ENCODE measurements around the gene TMEM179B. TPM values are rescaled to one million over a fixed set of nuclear protein-coding genes. Genes with fewer than 3 reads are reported as not detected.
"Not testable (repeated sequence)": the region's sequence is repeated elsewhere in the genome, so short reads cannot be mapped to it uniquely, and the experiment has no call there.

Gene TMEM179B, protein sequence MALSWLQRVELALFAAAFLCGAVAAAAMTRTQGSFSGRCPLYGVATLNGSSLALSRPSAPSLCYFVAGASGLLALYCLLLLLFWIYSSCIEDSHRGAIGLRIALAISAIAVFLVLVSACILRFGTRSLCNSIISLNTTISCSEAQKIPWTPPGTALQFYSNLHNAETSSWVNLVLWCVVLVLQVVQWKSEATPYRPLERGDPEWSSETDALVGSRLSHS
- polyA plus RNA-seq (2013, experiment 1 of 2): 27.7 TPM
- polyA plus RNA-seq (2013, experiment 2 of 2): 22.1 TPM

DNA sequence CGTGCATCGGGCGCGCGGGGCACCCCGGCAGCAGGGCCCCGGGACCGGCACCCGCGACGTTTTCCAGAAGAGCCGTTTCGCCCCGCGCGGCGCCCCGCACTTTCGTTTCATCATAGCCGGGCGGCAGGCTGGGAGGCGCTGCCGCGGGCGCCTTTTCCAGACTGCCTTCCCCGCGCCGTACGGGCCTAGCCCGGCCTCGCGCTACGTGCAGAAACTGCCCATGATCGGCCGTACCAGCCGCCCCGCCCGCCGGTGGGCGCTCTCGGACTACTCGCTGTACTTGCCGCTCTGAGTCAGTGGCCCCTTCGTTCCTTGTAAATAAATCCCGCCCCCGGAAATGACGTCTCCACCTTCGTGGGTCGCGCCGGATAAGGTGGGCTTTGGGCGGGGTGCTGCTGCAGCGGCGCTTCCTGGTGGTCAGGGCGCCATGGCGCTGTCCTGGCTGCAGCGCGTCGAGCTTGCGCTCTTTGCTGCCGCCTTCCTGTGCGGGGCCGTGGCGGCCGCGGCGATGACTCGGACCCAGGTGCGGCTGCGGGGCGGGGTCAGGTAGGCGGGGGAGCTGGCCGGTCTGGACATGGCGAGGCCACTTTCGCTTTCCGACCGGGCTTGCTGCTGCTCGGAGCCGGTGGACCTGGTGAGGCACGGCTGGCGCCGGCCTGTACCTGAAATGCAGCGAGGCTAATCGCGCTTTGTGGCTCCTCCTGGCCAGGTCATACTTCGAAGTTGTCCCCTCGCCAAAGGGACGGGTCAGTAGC is at the start of gene TMEM179B:
Gene TMEM179B (plus strand): TSS at position 398 of the 755 bp plus-strand sequence. CDS start 30 bp downstream, at position 428.
- Histone ChIP-seq H3K9me3 (ENCODE audit: insufficient read depth, low read depth, low read length) (no peaks in the 10 kb centered on the region), H3K36me3 (ENCODE audit: insufficient read depth, low read length) (peaks cover 50% of the 10 kb centered on the region), H3K27ac (ENCODE audit: low read depth, low read length) (peak within 1 kb of the TSS; percentile 95), H3K9ac (ENCODE audit: low read depth, low read length) (peak within 1 kb of the TSS; percentile 92), H3K4me3 (ENCODE audit: low read length) (peak within 1 kb of the TSS; percentile 84), H3K27me3 (ENCODE audit: insufficient read depth, low read length) (no peaks in the 10 kb centered on the region), H3K4me1 (ENCODE audit: insufficient read depth, low read length) (peaks cover 2% of the 10 kb centered on the region; the same call in 1 of the 2 replicates)
- WGBS: under 1% methylated on average over 88 of the region's 88 CpGs

DNA sequence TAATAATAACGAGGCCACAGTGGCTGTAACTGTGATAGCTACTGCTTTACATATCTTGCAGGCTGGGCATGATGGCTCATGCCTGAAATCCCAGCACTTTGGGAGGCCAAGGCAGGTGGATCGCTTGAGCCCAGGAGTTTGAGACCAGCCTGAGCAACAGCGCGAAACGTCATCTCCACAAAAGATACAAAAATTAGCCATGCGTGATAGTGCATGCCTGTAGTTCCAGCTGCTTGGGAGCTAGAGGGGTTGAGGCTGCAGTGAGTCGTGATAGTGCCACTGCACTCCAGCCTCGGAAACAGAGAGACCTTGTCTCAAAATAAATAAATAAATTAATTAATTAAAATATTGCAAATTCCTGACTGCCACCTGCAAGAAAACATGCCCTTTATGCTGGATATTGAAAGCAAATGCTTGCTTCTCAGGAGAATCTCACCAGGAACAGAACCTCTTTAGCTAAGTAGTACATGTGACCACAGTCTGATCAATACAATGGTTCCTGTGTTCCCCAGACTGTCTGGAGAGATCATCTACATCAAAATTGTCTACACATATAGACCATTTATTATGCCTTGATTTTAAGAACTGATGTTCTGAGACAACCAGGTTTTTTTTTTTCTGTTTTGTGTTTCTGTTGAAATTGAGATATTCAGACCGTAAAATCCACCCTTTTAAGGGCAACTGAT is 39.6 kb upstream of the TMEM179B start:
- WGBS: 91% methylated on average over 7 of the region's 9 CpGs
- Histone ChIP-seq H3K36me3 (ENCODE audit: insufficient read depth, low read length) (peaks cover 34% of the 10 kb centered on the region), H3K9ac (ENCODE audit: low read depth, low read length) (no peak overlapping the region), H3K4me3 (ENCODE audit: low read length) (no peak overlapping the region), H3K27me3 (ENCODE audit: insufficient read depth, low read length) (no peaks in the 10 kb centered on the region), H3K4me1 (ENCODE audit: insufficient read depth, low read length) (no peaks in the 10 kb centered on the region), H3K9me3 (ENCODE audit: insufficient read depth, low read depth, low read length) (no peaks in the 10 kb centered on the region), H3K27ac (ENCODE audit: low read depth, low read length) (no peak overlapping the region)

DNA sequence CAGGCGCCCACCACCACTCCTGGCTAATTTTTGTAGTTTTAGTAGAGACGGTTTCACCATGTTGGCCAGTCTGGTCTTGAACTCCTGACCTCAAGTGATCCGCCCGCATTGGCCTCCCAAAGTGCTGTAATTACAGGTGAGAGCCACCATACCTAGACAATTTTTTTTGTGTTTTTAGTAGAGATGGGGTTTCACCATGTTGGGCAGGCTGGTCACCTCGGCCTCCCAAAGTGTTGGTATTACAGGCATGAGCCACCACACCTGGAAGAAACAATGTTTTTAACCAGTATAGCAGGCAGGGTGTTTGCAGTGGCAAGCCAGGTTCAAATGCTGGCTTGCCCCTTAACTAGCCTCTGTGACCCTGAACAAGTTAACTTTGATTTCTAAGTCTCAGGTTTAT is 37.3 kb upstream of the TMEM179B start:
- not testable (repeated sequence) for H3K27ac ChIP-seq (ENCODE audit: low read depth, low read length); H3K9me3 ChIP-seq (ENCODE audit: insufficient read depth, low read depth, low read length); H3K27me3 ChIP-seq (ENCODE audit: insufficient read depth, low read length); H3K4me3 ChIP-seq (ENCODE audit: low read length); H3K4me1 ChIP-seq (ENCODE audit: insufficient read depth, low read length); H3K9ac ChIP-seq (ENCODE audit: low read depth, low read length)
- peaks cover 42% of the 10 kb centered on the region for H3K36me3 ChIP-seq (ENCODE audit: insufficient read depth, low read length)
- WGBS: over 99% methylated on average over 5 of the region's 5 CpGs

DNA sequence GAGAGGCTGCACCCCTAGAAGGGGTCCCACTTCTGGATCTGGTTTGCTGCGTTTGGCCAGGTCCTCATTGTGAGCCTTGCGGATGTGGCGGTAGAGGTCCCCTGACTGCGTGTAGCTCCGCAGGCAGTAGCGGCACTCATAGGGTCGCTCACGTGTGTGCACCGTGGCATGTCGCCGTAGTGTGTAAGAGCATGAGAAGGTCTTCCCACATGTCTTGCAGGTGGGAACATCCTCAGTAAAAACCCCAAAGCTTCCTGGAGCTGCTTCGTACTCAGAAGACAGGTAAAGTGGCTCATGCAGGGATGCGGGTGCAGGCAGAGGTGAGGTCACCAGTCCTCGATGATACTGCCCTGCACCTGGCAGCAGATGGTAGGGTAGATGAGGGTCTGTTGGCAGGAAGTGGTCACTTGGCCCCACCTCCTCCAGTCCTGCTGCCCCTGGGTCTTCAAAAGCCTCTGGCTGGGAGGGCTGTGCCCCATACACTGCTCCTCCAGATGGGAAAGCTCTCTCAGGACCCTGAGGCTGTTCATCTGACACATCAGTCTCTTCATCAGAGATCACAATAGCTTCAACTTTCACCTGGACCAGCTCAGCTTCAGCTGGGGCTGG is 34.9 kb upstream of the TMEM179B start:
- Histone ChIP-seq H3K36me3 (ENCODE audit: insufficient read depth, low read length) (peaks cover 42% of the 10 kb centered on the region), H3K4me1 (ENCODE audit: insufficient read depth, low read length) (peaks cover 3% of the 10 kb centered on the region; the same call in 1 of the 2 replicates), H3K4me3 (ENCODE audit: low read length) (no peak overlapping the region), H3K27ac (ENCODE audit: low read depth, low read length) (no peak overlapping the region), H3K27me3 (ENCODE audit: insufficient read depth, low read length) (no peaks in the 10 kb centered on the region), H3K9ac (ENCODE audit: low read depth, low read length) (no peak overlapping the region), H3K9me3 (ENCODE audit: insufficient read depth, low read depth, low read length) (no peaks in the 10 kb centered on the region)
- WGBS: 97% methylated on average over 14 of the region's 14 CpGs

DNA sequence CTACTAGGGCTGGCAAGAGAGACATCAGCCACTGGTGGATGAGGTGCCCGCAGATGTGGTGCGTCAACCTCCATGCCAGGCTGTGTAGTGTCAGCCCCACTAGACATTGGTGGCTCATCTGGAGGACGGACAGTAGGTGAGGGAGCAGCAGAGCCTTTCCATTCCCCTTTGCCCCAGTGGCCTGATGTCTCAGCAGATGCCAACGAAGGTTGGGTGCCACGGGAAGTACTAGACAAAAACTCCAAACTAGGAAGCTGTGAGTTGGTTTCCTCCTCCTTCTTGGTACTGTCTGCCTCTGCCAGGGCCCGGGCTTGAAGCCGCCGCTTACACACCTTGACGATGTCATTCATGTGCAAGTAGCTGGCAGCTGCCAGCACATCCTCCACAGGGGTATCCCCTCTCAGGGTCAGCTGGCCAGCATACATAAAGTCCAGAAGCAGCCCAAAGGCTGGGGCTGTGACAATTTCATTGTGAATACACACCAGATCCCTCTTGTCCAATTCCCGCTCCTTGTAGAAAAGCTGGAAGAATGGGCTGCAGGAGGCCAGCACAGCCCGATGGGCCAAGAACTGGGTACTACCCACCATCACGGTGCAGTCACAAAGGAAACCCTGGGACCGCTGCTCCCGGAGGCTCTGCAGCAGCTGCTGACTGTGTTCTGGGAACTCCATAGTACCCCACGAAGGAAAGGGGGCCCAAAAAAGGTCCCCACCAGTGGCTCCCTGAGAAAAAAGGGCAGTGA is 34.0 kb upstream of the TMEM179B start:
- peak overlapping the region; percentile 87 for H3K27ac ChIP-seq (ENCODE audit: low read depth, low read length)
- H3K4me3 ChIP-seq (ENCODE audit: low read length): peak overlapping the region; percentile 83
- WGBS: 91% methylated on average over 15 of the region's 15 CpGs
- H3K27me3 ChIP-seq (ENCODE audit: insufficient read depth, low read length): no peaks in the 10 kb centered on the region
- H3K9me3 ChIP-seq (ENCODE audit: insufficient read depth, low read depth, low read length): no peaks in the 10 kb centered on the region
- peaks cover 38% of the 10 kb centered on the region for H3K36me3 ChIP-seq (ENCODE audit: insufficient read depth, low read length)
- no peak overlapping the region for H3K9ac ChIP-seq (ENCODE audit: low read depth, low read length)
- H3K4me1 ChIP-seq (ENCODE audit: insufficient read depth, low read length): peaks cover 5% of the 10 kb centered on the region; the same call in 1 of the 2 replicates

DNA sequence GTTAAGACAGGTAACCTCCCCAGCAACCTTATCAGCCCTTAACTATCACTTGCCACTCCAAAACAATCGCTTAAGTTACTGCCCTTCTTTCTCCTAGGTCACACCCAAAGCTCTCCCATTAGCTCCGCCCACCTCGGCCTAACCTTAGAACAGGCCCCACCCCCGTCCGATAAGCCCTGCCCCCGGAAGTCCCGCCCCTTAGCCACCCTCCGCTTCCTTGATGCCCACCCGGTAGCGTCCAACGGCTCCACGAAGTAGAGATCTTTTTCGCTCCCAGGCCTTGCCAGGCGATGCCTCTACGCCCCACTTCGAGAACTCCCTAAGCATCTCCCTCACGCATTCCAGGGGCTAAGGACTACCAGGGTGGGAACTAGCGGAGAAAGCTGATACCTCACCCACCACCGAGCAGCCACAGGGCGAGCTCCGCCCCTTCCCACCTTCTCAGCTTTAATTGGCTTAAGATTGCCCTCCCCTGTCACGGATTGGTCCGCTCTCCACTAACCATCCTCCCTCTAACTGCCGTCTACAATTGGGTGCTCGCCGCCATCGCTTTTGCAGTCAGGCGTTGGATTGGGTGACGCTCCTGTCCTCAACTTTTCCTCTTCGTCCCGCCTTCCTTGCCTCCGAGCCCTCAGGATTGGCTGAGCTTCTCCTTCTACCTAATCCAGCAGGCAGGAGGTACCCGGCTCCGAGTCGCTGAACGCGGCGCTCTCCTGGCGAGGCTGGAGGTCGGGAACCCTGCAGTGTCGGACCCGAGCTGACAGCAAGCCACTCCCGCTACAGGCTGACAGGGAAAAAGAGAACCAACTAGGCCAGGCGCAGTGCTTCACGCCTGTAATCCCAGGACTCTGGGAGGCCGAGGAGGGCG is 33.2 kb upstream of the TMEM179B start, which contains the start of gene ZBTB3:
Gene ZBTB3 (minus strand): TSS at position 425 of the 868 bp plus-strand sequence. CDS start 496 bp downstream, outside the sequence.
- peak within 1 kb of the TSS; percentile 85 for H3K9ac ChIP-seq (ENCODE audit: low read depth, low read length)
- peaks cover 9% of the 10 kb centered on the region for H3K4me1 ChIP-seq (ENCODE audit: insufficient read depth, low read length)
- H3K27ac ChIP-seq (ENCODE audit: low read depth, low read length): peak within 1 kb of the TSS; percentile 87
- WGBS: 1% methylated on average over 47 of the region's 47 CpGs
- H3K9me3 ChIP-seq (ENCODE audit: insufficient read depth, low read depth, low read length): no peaks in the 10 kb centered on the region
- peaks cover 33% of the 10 kb centered on the region for H3K36me3 ChIP-seq (ENCODE audit: insufficient read depth, low read length)
- H3K4me3 ChIP-seq (ENCODE audit: low read length): peak within 1 kb of the TSS; percentile 83
- no peaks in the 10 kb centered on the region for H3K27me3 ChIP-seq (ENCODE audit: insufficient read depth, low read length)

DNA sequence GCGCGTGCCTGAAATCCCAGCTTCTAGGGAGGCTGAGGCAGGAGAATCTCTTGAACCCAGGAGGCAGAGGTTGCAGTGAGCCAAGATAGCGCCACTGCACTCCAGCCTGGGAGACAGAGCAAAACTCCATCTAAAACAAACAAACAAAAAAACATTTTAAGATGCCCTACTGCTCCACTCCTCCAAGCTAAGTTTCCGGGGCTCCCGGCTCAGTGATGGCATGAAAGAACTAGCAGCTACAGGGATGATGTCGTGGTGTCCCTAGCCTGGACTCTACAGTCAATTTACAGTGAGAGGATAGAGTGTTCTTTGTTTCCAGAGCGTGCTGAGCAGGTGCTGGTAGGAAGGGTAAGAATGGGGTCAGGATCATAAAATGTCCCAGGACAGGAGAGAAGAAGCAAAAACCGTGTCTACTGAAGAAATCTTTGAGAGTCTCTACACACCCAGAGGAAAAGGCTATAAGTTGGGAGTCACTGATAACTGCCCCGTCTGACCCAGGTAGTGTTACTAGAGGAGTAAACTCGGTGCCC is 32.1 kb upstream of the TMEM179B start:
- 93% methylated on average over 10 of the region's 10 CpGs for WGBS
- Histone ChIP-seq H3K27me3 (ENCODE audit: insufficient read depth, low read length) (no peaks in the 10 kb centered on the region), H3K27ac (ENCODE audit: low read depth, low read length) (no peak overlapping the region; the same call in 1 of the 2 replicates), H3K36me3 (ENCODE audit: insufficient read depth, low read length) (peaks cover 23% of the 10 kb centered on the region), H3K9me3 (ENCODE audit: insufficient read depth, low read depth, low read length) (no peaks in the 10 kb centered on the region), H3K4me3 (ENCODE audit: low read length) (no peak overlapping the region), H3K4me1 (ENCODE audit: insufficient read depth, low read length) (peaks cover 9% of the 10 kb centered on the region), H3K9ac (ENCODE audit: low read depth, low read length) (no peak overlapping the region)

DNA sequence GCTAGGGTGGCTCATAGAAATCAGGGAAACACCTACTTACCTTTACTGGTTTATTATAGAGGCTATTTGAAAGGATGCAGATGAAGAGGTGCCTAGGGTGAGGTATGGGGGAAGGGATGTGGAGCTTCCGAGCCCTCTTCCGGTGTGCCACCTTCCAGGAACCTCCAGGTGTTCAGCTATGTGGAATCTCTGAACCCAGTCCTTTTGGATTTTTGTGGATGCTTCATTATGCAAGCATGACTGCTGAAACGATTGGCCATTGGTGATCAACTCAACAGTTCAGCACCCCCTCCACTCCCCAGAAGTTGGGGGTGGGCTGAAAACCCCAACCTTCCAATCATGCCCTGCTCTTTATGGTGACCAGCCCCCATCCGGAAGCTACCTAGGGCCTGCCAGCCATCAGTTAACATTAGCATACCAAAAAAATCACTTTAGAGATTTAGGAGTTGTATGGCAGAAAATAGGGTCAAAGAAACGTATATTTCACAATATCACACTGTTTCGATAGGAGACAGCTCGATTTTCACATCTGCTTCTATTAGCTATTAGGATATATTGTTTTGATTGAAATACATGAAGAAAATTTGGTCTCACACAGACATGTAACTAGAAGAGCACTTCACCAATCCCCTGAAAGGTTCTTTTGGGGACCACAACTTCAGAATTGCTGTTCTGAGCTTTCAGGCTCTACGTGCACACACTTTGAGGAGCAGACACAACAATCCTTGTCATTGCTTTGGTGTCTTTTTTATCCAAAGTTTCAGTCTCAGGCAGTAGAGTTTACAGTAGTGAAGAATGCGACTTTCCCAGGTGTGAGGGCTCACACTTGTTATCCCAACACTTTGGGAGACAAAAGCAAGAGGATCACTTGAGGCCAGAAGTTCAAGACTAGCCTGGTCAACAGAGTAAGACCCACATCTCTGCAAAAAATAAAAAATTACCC is 29.1 kb upstream of the TMEM179B start:
- H3K4me1 ChIP-seq (ENCODE audit: insufficient read depth, low read length): peaks cover 16% of the 10 kb centered on the region
- no peaks in the 10 kb centered on the region for H3K9me3 ChIP-seq (ENCODE audit: insufficient read depth, low read depth, low read length)
- peak overlapping the region; percentile 60 for H3K4me3 ChIP-seq (ENCODE audit: low read length)
- 20% methylated on average over 6 of the region's 9 CpGs for WGBS
- peak overlapping the region; percentile 90 for H3K27ac ChIP-seq (ENCODE audit: low read depth, low read length)
- H3K36me3 ChIP-seq (ENCODE audit: insufficient read depth, low read length): peaks cover 10% of the 10 kb centered on the region
- H3K27me3 ChIP-seq (ENCODE audit: insufficient read depth, low read length): no peaks in the 10 kb centered on the region
- peak overlapping the region; percentile 61 for H3K9ac ChIP-seq (ENCODE audit: low read depth, low read length)

DNA sequence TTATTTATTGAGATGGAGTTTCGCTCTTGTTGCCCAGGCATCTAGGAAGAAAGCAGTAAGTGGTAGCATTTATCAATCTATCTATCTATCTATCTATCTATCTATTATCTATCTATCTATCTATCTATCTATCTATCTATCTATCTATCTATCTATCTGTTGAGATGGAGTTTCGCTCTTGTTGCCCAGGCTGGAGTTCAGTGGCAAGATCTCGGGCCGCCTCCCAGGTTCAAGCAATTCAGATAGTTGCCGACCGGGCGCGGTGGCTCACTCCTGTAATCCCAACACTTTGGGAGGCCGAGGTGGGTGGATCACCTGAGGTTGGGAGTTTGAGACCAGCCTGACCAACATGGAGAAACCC is 26.4 kb upstream of the TMEM179B start:
- Histone ChIP-seq H3K4me3 (ENCODE audit: low read length) (peak overlapping the region; percentile 98), H3K36me3 (ENCODE audit: insufficient read depth, low read length) (peaks cover 22% of the 10 kb centered on the region), H3K4me1 (ENCODE audit: insufficient read depth, low read length) (peaks cover 12% of the 10 kb centered on the region; the same call in 1 of the 2 replicates), H3K9ac (ENCODE audit: low read depth, low read length) (peak overlapping the region; percentile 35; the same call in 1 of the 2 replicates)
- 44% methylated on average over 8 of the region's 9 CpGs for WGBS
- H3K9me3 ChIP-seq (ENCODE audit: insufficient read depth, low read depth, low read length); H3K27ac ChIP-seq (ENCODE audit: low read depth, low read length); H3K27me3 ChIP-seq (ENCODE audit: insufficient read depth, low read length): not testable (repeated sequence)

All from HUES64 (cell line).